SJSA1 (cell line): ENCODE measurements around the gene ABLIM2. TPM values are rescaled to one million over a fixed set of nuclear protein-coding genes. Genes with fewer than 3 reads are reported as not detected.

ENCODE experiments used
- DNase-seq, 2 experiments: peaks; one replicate each; pipeline ENCODE4 v3.0.0-alpha.2; 2015 to 2020; ENCODE audit warnings: low spot score in 2 of 2, low read depth in 1 of 2
- H3K27ac ChIP-seq: fragments of 250-450 bp; sonication (Bioruptor Pico); 2 replicates; pipeline ENCODE4 v1.5.1; 2020; ENCODE audit warnings: mild to moderate bottlenecking, moderate library complexity
- H3K27me3 ChIP-seq: fragments of 250-450 bp; sonication (Bioruptor Pico); replicated peaks from 2 replicates; pipeline ENCODE4 v1.5.1; 2020; ENCODE audit warnings: mild to moderate bottlenecking, moderate library complexity
- H3K36me3 ChIP-seq: fragments of 250-450 bp; sonication (Bioruptor Pico); 2 replicates; pipeline ENCODE4 v1.5.1; 2020; ENCODE audit warnings: mild to moderate bottlenecking
- H3K4me1 ChIP-seq: fragments of 250-450 bp; sonication (Bioruptor Pico); replicated peaks from 2 replicates; pipeline ENCODE4 v1.6.1; 2021; ENCODE audit warnings: mild to moderate bottlenecking
- H3K4me3 ChIP-seq: fragments of 250-450 bp; sonication (Bioruptor Pico); 2 replicates; pipeline ENCODE4 v1.5.1; 2020; ENCODE audit warnings: mild to moderate bottlenecking
- H3K9me3 ChIP-seq: fragments of 250-450 bp; sonication (Bioruptor Pico); replicated peaks from 2 replicates; pipeline ENCODE4 v1.5.1; 2020; ENCODE audit warnings: mild to moderate bottlenecking
- total RNA-seq: library from RNA; depleted of rRNA; stranded (reverse); fragments of >200 nt; shearing (Covaris generic); gene quantifications from 2 replicates; pipeline ENCODE4 v1.2.3, GENCODE V29; 2014

Gene ABLIM2
- total RNA-seq, 1 experiment from 2014 or later = 0.13 TPM

- peaks cover 8% of the 10 kb centered on the region for H3K9me3 ChIP-seq
- no peaks in the 10 kb centered on the region for H3K4me1 ChIP-seq
- no peaks in the 10 kb centered on the region for H3K36me3 ChIP-seq
- H3K27ac ChIP-seq = no peak overlapping the region
- DNase-seq = no peak
- no peak overlapping the region for H3K4me3 ChIP-seq
- no peaks in the 10 kb centered on the region for H3K27me3 ChIP-seq
Measured at GRCh38 chr4:8092282-8092681, 66.3 kb downstream of the ABLIM2 start.

GRCh38 chr4:8090744-8091301 lies 67.8 kb downstream of the ABLIM2 start:
- H3K4me3 ChIP-seq = no peak overlapping the region
- no peaks in the 10 kb centered on the region for H3K36me3 ChIP-seq
- DNase-seq = no peak
- H3K27me3 ChIP-seq = 0 out of 2 replicates have a peak, but pooled peaks cover 2% of the 10 kb centered on the region
- peaks cover 8% of the 10 kb centered on the region for H3K9me3 ChIP-seq
- H3K27ac ChIP-seq = no peak overlapping the region
- H3K4me1 ChIP-seq = no peaks in the 10 kb centered on the region

- H3K9me3 ChIP-seq = peaks cover 8% of the 10 kb centered on the region
Measured at GRCh38 chr4:8090312-8090711, 68.3 kb downstream of the ABLIM2 start.

GRCh38 chr4:8089862-8090261 lies 68.8 kb downstream of the ABLIM2 start:
- Histone ChIP-seq H3K27ac (no peak overlapping the region), H3K36me3 (no peaks in the 10 kb centered on the region), H3K9me3 (peaks cover 8% of the 10 kb centered on the region), H3K27me3 (peaks cover 2% of the 10 kb centered on the region; the same call in 1 of the 2 replicates), H3K4me3 (no peak overlapping the region), H3K4me1 (no peaks in the 10 kb centered on the region)
- DNase-seq = no peak

More at GRCh38 chr4:8090312-8090711, 68.3 kb downstream of the ABLIM2 start:
- Histone ChIP-seq H3K27ac (no peak overlapping the region), H3K4me3 (no peak overlapping the region), H3K4me1 (no peaks in the 10 kb centered on the region), H3K27me3 (0 out of 2 replicates have a peak, but pooled peaks cover 2% of the 10 kb centered on the region), H3K36me3 (no peaks in the 10 kb centered on the region)
- no peak for DNase-seq

- no peak for DNase-seq
- H3K4me1 ChIP-seq = no peaks in the 10 kb centered on the region
- H3K9me3 ChIP-seq = peaks cover 8% of the 10 kb centered on the region
- no peak overlapping the region for H3K27ac ChIP-seq
- H3K27me3 ChIP-seq = peaks cover 10% of the 10 kb centered on the region
- H3K36me3 ChIP-seq = no peaks in the 10 kb centered on the region
- no peak overlapping the region for H3K4me3 ChIP-seq
Measured at GRCh38 chr4:8088966-8089491, 69.6 kb downstream of the ABLIM2 start.

- Histone ChIP-seq H3K27me3 (peaks cover 20% of the 10 kb centered on the region), H3K4me3 (no peak overlapping the region), H3K9me3 (peaks cover 1% of the 10 kb centered on the region), H3K4me1 (no peaks in the 10 kb centered on the region), H3K27ac (no peak overlapping the region), H3K36me3 (no peaks in the 10 kb centered on the region)
- no peak for DNase-seq
Measured at GRCh38 chr4:8087921-8088495, 70.6 kb downstream of the ABLIM2 start.

GRCh38 chr4:8086783-8087445 lies 71.7 kb downstream of the ABLIM2 start:
- DNase-seq = no peak
- Histone ChIP-seq H3K4me1 (no peaks in the 10 kb centered on the region), H3K9me3 (no peaks in the 10 kb centered on the region), H3K27me3 (peaks cover 31% of the 10 kb centered on the region), H3K36me3 (no peaks in the 10 kb centered on the region), H3K4me3 (no peak overlapping the region), H3K27ac (no peak overlapping the region)

GRCh38 chr4:8085491-8086117 lies 73.0 kb downstream of the ABLIM2 start:
- peaks cover 43% of the 10 kb centered on the region for H3K27me3 ChIP-seq
- no peak for DNase-seq
- H3K4me3 ChIP-seq = no peak overlapping the region
- H3K4me1 ChIP-seq = no peaks in the 10 kb centered on the region
- H3K36me3 ChIP-seq = no peaks in the 10 kb centered on the region
- no peaks in the 10 kb centered on the region for H3K9me3 ChIP-seq
- no peak overlapping the region for H3K27ac ChIP-seq

- no peak overlapping the region for H3K4me3 ChIP-seq
- H3K4me1 ChIP-seq = no peaks in the 10 kb centered on the region
- DNase-seq = no peak
- H3K27ac ChIP-seq = no peak overlapping the region
- peaks cover 50% of the 10 kb centered on the region for H3K27me3 ChIP-seq
- no peaks in the 10 kb centered on the region for H3K9me3 ChIP-seq
- no peaks in the 10 kb centered on the region for H3K36me3 ChIP-seq
Measured at GRCh38 chr4:8084712-8085490, 73.7 kb downstream of the ABLIM2 start.

- H3K4me1 ChIP-seq = no peaks in the 10 kb centered on the region
- peaks cover 57% of the 10 kb centered on the region for H3K27me3 ChIP-seq
- no peak overlapping the region for H3K27ac ChIP-seq
- no peak for DNase-seq
- H3K4me3 ChIP-seq = no peak overlapping the region
- no peaks in the 10 kb centered on the region for H3K36me3 ChIP-seq
- H3K9me3 ChIP-seq = no peaks in the 10 kb centered on the region
Measured at GRCh38 chr4:8084031-8084660, 74.5 kb downstream of the ABLIM2 start.

GRCh38 chr4:8083086-8083825 lies 75.4 kb downstream of the ABLIM2 start:
- Histone ChIP-seq H3K9me3 (no peaks in the 10 kb centered on the region), H3K4me1 (no peaks in the 10 kb centered on the region), H3K27ac (no peak overlapping the region), H3K4me3 (no peak overlapping the region), H3K27me3 (peaks cover 64% of the 10 kb centered on the region), H3K36me3 (no peaks in the 10 kb centered on the region)
- DNase-seq = no peak

- no peak overlapping the region for H3K4me3 ChIP-seq
- peaks cover 66% of the 10 kb centered on the region for H3K27me3 ChIP-seq
- H3K9me3 ChIP-seq = no peaks in the 10 kb centered on the region
- DNase-seq = no peak
- no peaks in the 10 kb centered on the region for H3K36me3 ChIP-seq
- no peak overlapping the region for H3K27ac ChIP-seq
- no peaks in the 10 kb centered on the region for H3K4me1 ChIP-seq
Measured at GRCh38 chr4:8082517-8083055, 76.0 kb downstream of the ABLIM2 start.
